HCT116 (cell line): Measurements from ENCODE around the gene LRRFIP1.

ENCODE experiments used
- CEBPB ChIP-seq: IDR thresholded peaks from 2 replicates; pipeline ENCODE4 v1.6.1; 2012; ENCODE audit warnings: low read depth
- CTCF ChIP-seq, 3 experiments: fragments of 200-600 bp in 1 of 3; sonication (generic) in 1 of 3; IDR thresholded peaks in 2 of 3; conservative IDR thresholded peaks in 1 of 3; 2 replicates each; pipeline ENCODE4 v1.5.1; 2012 to 2017; ENCODE audit warnings: low read depth in 2 of 3, low read length in 2 of 3, antibody characterized with exemption in 1 of 3, borderline replicate concordance in 1 of 3, control low read depth in 1 of 3, mild to moderate bottlenecking in 1 of 3, mixed read lengths in 1 of 3, mixed run types in 1 of 3, moderate library complexity in 1 of 3; ENCODE audit not compliant: insufficient read depth in 1 of 3
- EZH2phosphoT487 ChIP-seq: fragments of 200-600 bp; IDR thresholded peaks from 2 replicates; pipeline ENCODE4 v1.6.1; 2018; ENCODE audit warnings: antibody characterized with exemption, borderline replicate concordance
- JUND ChIP-seq: IDR thresholded peaks from 2 replicates; pipeline ENCODE4 v1.6.1; 2012
- POLR2A ChIP-seq: IDR thresholded peaks from 2 replicates; pipeline ENCODE4 v1.7.0; 2011; ENCODE audit warnings: borderline replicate concordance; ENCODE audit not compliant: insufficient read depth, insufficient read length; ENCODE audit errors: extremely low read depth
- SRF ChIP-seq: IDR thresholded peaks from 2 replicates; pipeline ENCODE4 v1.6.1; 2012; ENCODE audit warnings: low read depth
- YY1 ChIP-seq: IDR thresholded peaks from 2 replicates; pipeline ENCODE4 v1.6.1; 2011; ENCODE audit warnings: low read length, low read depth, moderate library complexity, mild to moderate bottlenecking; ENCODE audit not compliant: insufficient replicate concordance; ENCODE audit errors: extremely low read depth

- TF ChIP-seq POLR2A, result no peak
- TF ChIP-seq EZH2phosphoT487, result no peak
- TF ChIP-seq JUND, result no peak
- TF ChIP-seq SRF, result no peak
- TF ChIP-seq CTCF (IDR thresholded peaks at IDR 0.05 in 2 of 3, conservative IDR thresholded peaks at IDR 0.05 in 1 of 3; ENCODE audit: borderline replicate concordance in 1 of 3, insufficient read depth in 1 of 3, low read depth in 2 of 3, low read length in 2 of 3), result no peak
- no peak for TF ChIP-seq YY1
- no peak for TF ChIP-seq CEBPB
Observed at GRCh38 chr2:237746302-237747080, 119.1 kb downstream of the LRRFIP1 start.
